Keratinocyte (primary cell): ENCODE data around the gene GRIP1. TPM values are rescaled to one million over a fixed set of nuclear protein-coding genes. Genes with fewer than 3 reads are reported as not detected.

Experiments used
- DNase-seq: peaks from one replicate; pipeline ENCODE4 v3.0.0-alpha.2; 2011; ENCODE audit warnings: low read depth, missing footprints, low spot score
- FAIRE-seq: peaks from 2 replicates; lab custom pipeline; 2011; peaks lifted over from hg19 to GRCh38; lab: Jason Lieb, UNC
- H2AFZ ChIP-seq: 2 replicates; pipeline ENCODE4 v1.6.0; 2012; ENCODE audit warnings: low read length, control low read depth, inconsistent platforms; ENCODE audit not compliant: control insufficient read depth
- H3K27ac ChIP-seq: 2 replicates; pipeline ENCODE4 v1.5.1; 2011; ENCODE audit warnings: low read length; ENCODE audit not compliant: control insufficient read depth, insufficient read depth
- H3K27me3 ChIP-seq: 3 replicates; pipeline ENCODE4 v1.6.0; 2011; ENCODE audit warnings: low read length; ENCODE audit not compliant: control insufficient read depth, insufficient read depth; ENCODE audit errors: extremely low read depth
- H3K36me3 ChIP-seq, 2 experiments: 2 replicates in 1 of 2; 3 replicates in 1 of 2; pipeline ENCODE4 v1.5.1; 2011; ENCODE audit warnings: low read length in 2 of 2, mild to moderate bottlenecking in 1 of 2; ENCODE audit not compliant: control insufficient read depth in 2 of 2, insufficient read depth in 2 of 2; ENCODE audit errors: extremely low read depth in 1 of 2
- H3K4me1 ChIP-seq: 3 replicates; pipeline ENCODE4 v1.5.1; 2011; ENCODE audit warnings: low read length; ENCODE audit not compliant: control insufficient read depth, insufficient read depth; ENCODE audit errors: extremely low read depth
- H3K4me2 ChIP-seq: 3 replicates; pipeline ENCODE4 v1.6.0; 2011; ENCODE audit warnings: low read depth, low read length; ENCODE audit not compliant: control insufficient read depth, insufficient read depth; ENCODE audit errors: extremely low read depth
- H3K4me3 ChIP-seq, 3 experiments: fragments of 200-600 bp in 1 of 3; sonication (generic) in 1 of 3; 2 replicates in 2 of 3; 3 replicates in 1 of 3; pipeline ENCODE4 v1.5.1; 2011 to 2016; ENCODE audit warnings: low read length in 3 of 3, mild to moderate bottlenecking in 3 of 3, control low read depth in 2 of 3, inconsistent platforms in 1 of 3, low read depth in 1 of 3, mixed read lengths in 1 of 3, mixed run types in 1 of 3, moderate library complexity in 1 of 3; ENCODE audit not compliant: control insufficient read depth in 2 of 3, insufficient read depth in 2 of 3; ENCODE audit errors: extremely low read depth in 1 of 3
- H3K79me2 ChIP-seq: 2 replicates; pipeline ENCODE4 v1.6.0; 2012; ENCODE audit warnings: low read length; ENCODE audit not compliant: control insufficient read depth, insufficient read depth
- H3K9ac ChIP-seq: 3 replicates; pipeline ENCODE4 v1.6.0; 2011; ENCODE audit warnings: low read length; ENCODE audit not compliant: control insufficient read depth, insufficient read depth; ENCODE audit errors: extremely low read depth
- H3K9me1 ChIP-seq: 3 replicates; pipeline ENCODE4 v1.6.0; 2011; ENCODE audit warnings: low read length; ENCODE audit not compliant: control insufficient read depth, insufficient read depth; ENCODE audit errors: extremely low read depth
- H3K9me3 ChIP-seq: 2 replicates; pipeline ENCODE4 v1.5.1; 2012; ENCODE audit warnings: low read depth, low read length; ENCODE audit not compliant: control insufficient read depth
- H4K20me1 ChIP-seq: 3 replicates; pipeline ENCODE4 v1.6.0; 2011; ENCODE audit warnings: low read length; ENCODE audit not compliant: control insufficient read depth, insufficient read depth; ENCODE audit errors: extremely low read depth
- CTCF ChIP-seq, 3 experiments: IDR thresholded peaks in 1 of 3; conservative IDR thresholded peaks in 1 of 3; optimal IDR thresholded peaks in 1 of 3; 2 replicates in 2 of 3; 3 replicates in 1 of 3; pipeline versions ENCODE3 to v1.5.1; 2011; ENCODE audit warnings: low read length in 3 of 3, mild to moderate bottlenecking in 3 of 3, moderate library complexity in 2 of 3, control low read depth in 1 of 3, inconsistent platforms in 1 of 3; ENCODE audit not compliant: insufficient read depth in 2 of 3; ENCODE audit errors: extremely low read depth in 1 of 3
- EZH2 ChIP-seq: IDR thresholded peaks from one replicate; pipeline ENCODE4 v1.6.1; 2012; ENCODE audit warnings: inconsistent platforms, mild to moderate bottlenecking, low read length, moderate library complexity
- dilution Hi-C: fragments of 300-500 bp; cut with MboI; formaldehyde crosslinking; loops from one replicate; pipeline ENCODE4 v1.7.0; 2020; ENCODE audit warnings: low sequenced_read_pairs; ENCODE audit not compliant: extremely low pct_ligation_motif_present
- polyA plus RNA-seq, 5 experiments: library from polyadenylated mRNA; depleted of rRNA in 3 of 5; stranded (reverse) in 3 of 5; stranded (forward) in 1 of 5; unstranded in 1 of 5; fragments of >200 nt; gene quantifications; 1 replicate in 1 of 5; 2 replicates in 3 of 5; 3 replicates in 1 of 5; pipeline versions ENCODE4 v1.2.1 to v1.2.3, GENCODE V29; 2011 to 2012; ENCODE audit warnings: missing spikeins in 2 of 5, low read depth in 1 of 5, low replicate concordance in 1 of 5

The GRIP1 gene
- polyA plus RNA-seq, 1 donor (not counting 4 experiments of a cell fraction or from before 2014, with no cell fraction given), result 6.7 TPM

GRCh38 chr12:66697404-66697803, 18.5 kb upstream of the GRIP1 start:
- H4K20me1 ChIP-seq, result no peaks in the 10 kb centered on the region
- no peak for FAIRE-seq

GRCh38 chr12:66694666-66695613, 16.1 kb upstream of the GRIP1 start:
- H3K9me1 ChIP-seq, result no peaks in the 10 kb centered on the region
- DNase-seq (no peak), FAIRE-seq (no peak)
- no peaks in the 10 kb centered on the region for H3K9me3 ChIP-seq
- no peak for TF ChIP-seq CTCF (optimal IDR thresholded peaks at IDR 0.05 in 1 of 3, IDR thresholded peaks at IDR 0.05 in 1 of 3, conservative IDR thresholded peaks at IDR 0.05 in 1 of 3; ENCODE audit: extremely low read depth in 1 of 3, insufficient read depth in 2 of 3, low read length in 3 of 3)
- no peak for TF ChIP-seq EZH2
- no peaks in the 10 kb centered on the region for H3K79me2 ChIP-seq
- no peaks in the 10 kb centered on the region for H4K20me1 ChIP-seq
- H3K4me1 ChIP-seq, result no peaks in the 10 kb centered on the region
- no peak overlapping the region for H3K9ac ChIP-seq
- H3K4me2 ChIP-seq, result no peak overlapping the region
- no peaks in the 10 kb centered on the region for H3K36me3 ChIP-seq
- dilution Hi-C loops, result no loop called here
- H3K27me3 ChIP-seq, result no peaks in the 10 kb centered on the region
- H3K4me3 ChIP-seq, result no peak overlapping the region
- no peak overlapping the region for H3K27ac ChIP-seq
- no peak overlapping the region for H2AFZ ChIP-seq

More at GRCh38 chr12:66697404-66697803, 18.5 kb upstream of the GRIP1 start:
- no peak overlapping the region for H2AFZ ChIP-seq
- no peak overlapping the region for H3K9ac ChIP-seq
- no peaks in the 10 kb centered on the region for H3K27me3 ChIP-seq
- H3K9me1 ChIP-seq, result no peaks in the 10 kb centered on the region
- dilution Hi-C loops, result no loop called here
- H3K4me1 ChIP-seq, result no peaks in the 10 kb centered on the region
- H3K79me2 ChIP-seq, result no peaks in the 10 kb centered on the region
- no peaks in the 10 kb centered on the region for H3K9me3 ChIP-seq
- DNase-seq, result no peak
- no peak overlapping the region for H3K4me3 ChIP-seq
- H3K4me2 ChIP-seq, result no peak overlapping the region
- TF ChIP-seq CTCF (optimal IDR thresholded peaks at IDR 0.05 in 1 of 3, IDR thresholded peaks at IDR 0.05 in 1 of 3, conservative IDR thresholded peaks at IDR 0.05 in 1 of 3; ENCODE audit: extremely low read depth in 1 of 3, insufficient read depth in 2 of 3, low read length in 3 of 3) (no peak), EZH2 (no peak)
- no peaks in the 10 kb centered on the region for H3K36me3 ChIP-seq
- no peak overlapping the region for H3K27ac ChIP-seq
